ENCODE data around the gene DPM3.
A peak's percentile ranks its signal among the peaks of the same experiment; 100 is the strongest.
"Not testable (repeated sequence)": the region's sequence is repeated elsewhere in the genome, so short reads cannot be mapped to it uniquely, and the experiment has no call there.

Gene DPM3, protein sequence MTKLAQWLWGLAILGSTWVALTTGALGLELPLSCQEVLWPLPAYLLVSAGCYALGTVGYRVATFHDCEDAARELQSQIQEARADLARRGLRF

DNA sequence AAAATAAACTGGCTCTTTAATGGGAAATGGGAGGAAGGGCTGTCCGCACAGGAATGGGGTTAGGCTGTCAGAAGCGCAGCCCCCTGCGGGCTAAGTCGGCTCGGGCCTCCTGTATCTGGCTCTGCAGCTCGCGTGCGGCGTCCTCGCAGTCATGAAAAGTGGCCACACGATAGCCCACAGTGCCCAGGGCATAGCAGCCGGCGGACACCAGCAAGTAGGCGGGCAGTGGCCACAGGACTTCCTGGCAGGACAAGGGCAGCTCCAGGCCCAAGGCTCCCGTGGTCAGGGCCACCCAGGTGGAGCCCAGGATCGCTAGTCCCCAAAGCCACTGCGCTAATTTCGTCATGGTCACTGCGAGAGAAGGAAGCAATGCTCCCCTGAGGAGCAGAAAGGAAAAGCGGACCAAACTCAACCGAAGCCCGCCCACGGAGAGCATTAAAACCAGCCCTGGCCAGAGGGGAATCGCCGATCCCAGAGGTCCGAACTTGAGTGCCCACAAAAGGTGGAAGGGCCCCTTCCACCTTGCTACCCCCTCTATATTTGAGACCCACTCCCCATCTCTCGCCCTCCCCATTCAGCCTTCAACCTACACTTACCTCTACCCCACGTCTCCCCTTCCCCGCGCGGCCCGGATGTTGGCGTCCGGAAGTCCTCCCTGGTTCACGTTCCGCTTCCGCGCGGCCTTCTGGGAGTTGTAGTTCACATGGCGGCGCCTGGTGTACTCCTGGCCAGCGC lies at the start of gene DPM3:
DPM3 (minus strand) TSS at position 637 of the 735 bp plus-strand sequence; CDS start at position 346, 291 bp downstream.
- no peak for TF ChIP-seq CTCF (IDR thresholded peaks at IDR 0.05; ENCODE audit: low read depth, low read length)
- peak; percentile 71 for DNase-seq (ENCODE audit: low read depth, low spot score)
- in situ Hi-C loops (cut with HindIII; ENCODE audit: low sequenced_read_pairs) = no loop called here
- peak within 1 kb of the TSS; percentile 87 for H3K4me3 ChIP-seq (ENCODE audit: low read depth, low read length)

- DNase-seq (ENCODE audit: low read depth, low spot score); in situ Hi-C loops (cut with HindIII; ENCODE audit: low sequenced_read_pairs); H3K4me3 ChIP-seq (ENCODE audit: low read depth, low read length): not testable (repeated sequence)
These were observed 49.6 kb upstream of the DPM3 start for GRCh38 chr1:155189926-155190325.

DNA sequence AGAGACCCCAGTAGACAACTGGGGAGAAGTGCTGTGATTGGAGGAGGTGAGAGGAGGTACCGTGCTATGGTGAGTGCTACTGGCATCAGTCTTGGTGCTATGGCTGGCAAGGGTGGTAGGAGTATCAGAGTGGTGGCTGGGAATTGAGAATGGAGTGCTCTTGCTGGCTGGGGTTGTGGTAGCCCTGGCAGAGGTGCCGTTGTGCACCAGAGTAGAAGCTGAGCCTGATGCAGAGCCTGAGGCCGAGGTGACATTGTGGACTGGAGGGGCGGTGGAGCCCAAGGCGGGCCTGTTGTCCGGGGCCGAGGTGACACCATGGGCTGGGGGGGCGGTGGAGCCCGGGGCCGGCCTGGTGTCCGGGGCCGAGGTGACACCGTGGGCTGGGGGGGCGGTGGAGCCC lies 47.9 kb upstream of the DPM3 start:
- in situ Hi-C loops (cut with HindIII; ENCODE audit: low sequenced_read_pairs) = no loop called here
- TF ChIP-seq CTCF (IDR thresholded peaks at IDR 0.05; ENCODE audit: low read depth, low read length) = no peak
- no peak overlapping the region for H3K4me3 ChIP-seq (ENCODE audit: low read depth, low read length)
- DNase-seq (ENCODE audit: low read depth, low spot score) = no peak

DNA sequence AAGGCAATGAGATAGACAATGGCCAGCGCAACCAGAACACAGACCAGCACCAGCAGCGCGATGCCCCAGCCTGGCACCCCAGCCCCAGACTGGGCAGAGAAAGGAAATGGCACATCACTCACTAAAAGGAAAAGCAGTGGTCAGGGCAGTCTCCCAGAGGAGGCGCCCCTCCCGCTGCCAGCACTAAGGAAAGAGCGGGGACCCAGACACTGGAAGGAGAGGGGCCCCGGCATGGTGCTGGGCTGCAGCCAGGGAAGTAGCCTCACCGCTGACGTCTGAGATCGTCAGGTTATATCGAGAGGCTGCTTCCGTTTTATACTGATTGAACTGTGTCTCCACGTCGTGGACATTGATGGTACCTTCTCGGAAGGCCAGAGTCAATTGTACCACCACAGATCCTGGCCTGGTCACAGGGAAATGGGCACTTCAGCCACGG lies 47.1 kb upstream of the DPM3 start:
- in situ Hi-C loops (cut with HindIII; ENCODE audit: low sequenced_read_pairs) = no loop called here
- TF ChIP-seq CTCF (IDR thresholded peaks at IDR 0.05; ENCODE audit: low read depth, low read length) = no peak
- no peak overlapping the region for H3K4me3 ChIP-seq (ENCODE audit: low read depth, low read length)
- no peak for DNase-seq (ENCODE audit: low read depth, low spot score)

DNA sequence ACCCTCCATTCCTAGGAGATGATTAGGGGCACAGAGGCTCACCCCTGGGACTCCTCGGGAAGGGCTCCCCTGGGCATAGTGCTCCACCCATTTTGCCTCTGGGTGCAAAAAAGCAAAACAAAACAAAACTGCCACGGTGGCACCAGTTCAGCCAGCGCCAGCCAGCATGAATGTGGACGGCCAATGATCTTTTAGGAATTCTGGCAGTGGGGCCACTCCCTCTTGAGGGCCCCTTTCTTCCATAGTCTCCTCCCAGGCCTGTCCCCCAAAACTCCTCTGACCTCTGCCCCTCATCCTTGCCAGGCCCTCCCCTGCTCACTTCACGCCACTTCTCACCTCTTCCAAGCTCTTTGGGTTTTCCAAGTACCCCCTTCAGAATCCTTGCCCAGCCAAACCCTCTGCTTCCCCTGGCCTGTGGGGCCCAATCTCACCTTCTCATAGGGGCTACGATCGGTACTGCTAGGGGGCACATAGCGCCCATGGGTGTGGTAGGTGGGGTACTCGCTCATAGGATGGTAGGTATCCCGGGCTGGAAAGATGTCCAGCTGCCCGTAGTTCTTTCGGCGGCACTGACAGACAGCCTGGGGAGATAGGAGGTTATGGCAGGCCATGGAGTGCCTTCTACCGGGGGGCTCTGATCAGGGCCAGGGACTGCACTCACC lies 46.6 kb upstream of the DPM3 start:
- DNase-seq (ENCODE audit: low read depth, low spot score) = no peak
- in situ Hi-C loops (cut with HindIII; ENCODE audit: low sequenced_read_pairs) = no loop called here
- H3K4me3 ChIP-seq (ENCODE audit: low read depth, low read length) = no peak overlapping the region
- TF ChIP-seq CTCF (IDR thresholded peaks at IDR 0.05; ENCODE audit: low read depth, low read length) = no peak

DNA sequence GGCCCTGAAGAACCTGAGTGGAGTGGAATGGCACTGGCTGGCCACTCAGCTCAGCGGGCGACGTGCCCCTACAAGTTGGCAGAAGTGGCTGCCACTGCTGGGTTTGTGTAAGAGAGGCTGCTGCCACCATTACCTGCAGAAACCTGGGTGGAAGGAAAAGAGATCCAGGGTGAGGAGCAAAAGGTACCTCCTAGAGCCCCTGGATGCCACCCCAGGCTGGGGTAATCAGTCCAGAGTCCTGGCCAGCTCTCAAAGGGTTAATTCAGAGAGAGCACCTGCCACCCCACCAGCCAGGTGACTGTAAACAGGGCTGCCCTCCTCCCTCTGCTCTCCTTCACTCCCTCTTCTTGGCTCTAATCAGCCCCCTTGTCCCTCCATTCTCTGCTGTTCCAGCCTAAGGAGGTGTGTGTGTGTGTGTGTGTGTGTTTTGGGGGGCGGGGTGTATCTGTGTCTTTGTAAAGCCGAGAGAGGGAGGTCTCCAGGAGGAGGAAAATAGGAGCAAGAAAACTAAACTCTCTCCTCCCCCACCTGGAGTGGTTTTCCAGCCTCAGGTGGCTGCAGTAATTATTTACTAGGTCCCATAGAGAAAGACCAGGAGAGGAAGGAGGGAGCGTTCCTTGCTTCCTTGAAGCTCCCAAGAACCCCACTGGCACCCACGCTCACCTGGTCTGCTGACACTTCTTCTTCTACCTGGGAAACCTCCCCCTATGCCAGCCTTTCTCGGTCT lies 45.9 kb upstream of the DPM3 start:
- no peak for TF ChIP-seq CTCF (IDR thresholded peaks at IDR 0.05; ENCODE audit: low read depth, low read length)
- DNase-seq (ENCODE audit: low read depth, low spot score) = no peak
- no peak overlapping the region for H3K4me3 ChIP-seq (ENCODE audit: low read depth, low read length)
- in situ Hi-C loops (cut with HindIII; ENCODE audit: low sequenced_read_pairs) = no loop called here

GRCh38 chr1:155185783-155186066 lies 45.4 kb upstream of the DPM3 start:
- no peak for DNase-seq (ENCODE audit: low read depth, low spot score)
- no peak overlapping the region for H3K4me3 ChIP-seq (ENCODE audit: low read depth, low read length)
- in situ Hi-C loops (cut with HindIII; ENCODE audit: low sequenced_read_pairs) = no loop called here
- no peak for TF ChIP-seq CTCF (IDR thresholded peaks at IDR 0.05; ENCODE audit: low read depth, low read length)
